ENCODE measurements around the gene AGPAT3.

AGPAT3 gene

DNA sequence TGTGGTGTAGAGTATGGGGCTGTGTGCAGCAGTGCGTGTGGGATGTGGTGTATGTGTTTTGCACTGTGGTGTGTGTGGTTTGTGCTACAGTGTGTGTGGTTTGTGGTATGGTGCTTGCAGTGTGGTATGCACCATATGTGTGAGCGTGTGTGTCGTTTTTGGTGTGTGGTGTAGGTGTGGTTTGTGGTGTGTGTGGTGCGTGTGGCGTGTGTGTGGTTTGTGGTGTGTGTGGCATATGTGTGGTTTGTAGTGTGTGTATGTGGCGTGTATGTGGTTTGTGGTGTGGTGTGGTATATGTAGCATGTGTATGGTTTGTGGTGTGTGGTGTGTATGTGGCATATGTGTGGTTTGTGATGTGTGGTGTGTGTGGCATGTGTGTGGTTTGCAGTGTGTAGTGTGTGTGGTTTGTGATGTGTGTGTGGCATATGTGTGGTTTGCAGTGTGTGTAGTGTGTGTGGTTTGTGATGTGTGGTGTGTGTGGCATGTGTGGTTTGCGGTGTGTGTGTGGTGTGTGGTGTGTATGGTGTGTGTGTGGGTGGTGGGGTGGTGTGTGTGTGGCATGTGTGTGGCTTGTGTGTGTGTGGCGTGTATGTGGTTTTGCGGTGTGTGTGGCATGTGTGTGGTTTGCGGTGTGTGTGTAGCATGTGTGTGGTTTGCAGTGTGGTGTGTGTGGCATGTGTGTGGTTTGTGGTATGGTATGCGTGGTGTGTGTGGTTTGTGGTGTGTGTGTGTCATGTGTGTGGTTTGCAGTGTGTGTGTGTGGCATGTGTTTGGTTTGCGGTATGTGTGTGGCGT is 93.5 kb downstream of the AGPAT3 start:
- no peak for DNase-seq

DNA sequence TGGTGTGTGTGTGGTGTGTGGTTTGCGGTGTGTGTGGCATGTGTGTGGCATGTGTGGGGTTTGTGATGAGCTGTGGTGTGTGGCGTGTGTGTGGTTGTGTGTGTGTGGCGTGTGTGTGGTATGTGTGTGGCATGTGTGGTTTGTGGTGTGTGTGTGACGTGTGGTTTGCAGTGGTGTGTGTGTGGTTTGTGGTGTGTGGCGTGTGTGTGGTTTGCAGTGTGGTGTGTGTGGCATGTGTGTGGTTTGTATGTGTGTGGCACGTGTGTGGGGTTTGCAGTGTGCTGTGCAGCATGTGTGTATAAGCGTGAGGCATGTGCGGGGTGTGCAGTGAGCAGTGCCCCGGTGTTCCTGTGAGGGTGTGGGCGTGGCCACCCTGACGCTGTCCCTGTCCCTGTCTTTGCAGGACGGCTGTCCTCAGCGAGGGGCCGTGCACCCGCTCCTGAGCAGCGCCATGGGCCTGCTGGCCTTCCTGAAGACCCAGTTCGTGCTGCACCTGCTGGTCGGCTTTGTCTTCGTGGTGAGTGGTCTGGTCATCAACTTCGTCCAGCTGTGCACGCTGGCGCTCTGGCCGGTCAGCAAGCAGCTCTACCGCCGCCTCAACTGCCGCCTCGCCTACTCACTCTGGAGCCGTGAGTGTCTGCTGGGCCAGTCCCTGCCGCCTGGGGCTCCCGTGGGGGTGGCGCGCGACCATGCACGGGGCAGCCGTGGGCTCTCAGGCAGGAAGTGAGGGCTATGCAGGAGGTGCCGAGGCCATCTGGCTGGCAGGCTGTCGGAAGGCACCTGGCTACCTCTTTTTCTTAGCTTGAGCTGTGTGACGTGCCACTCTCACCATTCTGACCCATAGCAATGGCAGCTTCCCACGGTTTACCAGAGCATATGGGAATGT is 94.5 kb downstream of the AGPAT3 start:
- no peak for DNase-seq

DNA sequence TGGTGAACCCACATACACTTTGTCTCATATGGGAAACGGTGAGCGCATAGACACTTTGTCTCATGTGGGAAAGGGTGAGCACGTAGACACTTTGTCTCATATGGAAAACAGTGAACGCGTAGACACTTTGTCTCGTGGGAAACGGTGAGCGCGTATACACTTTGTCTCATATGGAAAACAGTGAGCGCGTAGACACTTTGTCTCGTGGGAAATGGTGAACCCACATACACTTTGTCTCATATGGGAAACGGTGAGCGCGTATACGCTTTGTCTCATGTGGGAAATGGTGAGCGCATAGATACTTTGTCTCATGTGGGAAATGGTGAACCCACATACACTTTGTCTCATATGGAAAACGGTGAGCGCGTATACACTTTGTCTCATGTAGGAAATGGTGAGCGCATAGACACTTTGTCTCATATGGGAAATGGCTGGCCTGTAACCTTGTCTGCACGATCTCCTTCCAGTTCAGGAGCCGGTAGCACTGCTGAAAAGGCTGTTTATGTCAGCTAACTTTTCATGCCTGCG is 96.4 kb downstream of the AGPAT3 start:
- DNase-seq: no peak

DNA sequence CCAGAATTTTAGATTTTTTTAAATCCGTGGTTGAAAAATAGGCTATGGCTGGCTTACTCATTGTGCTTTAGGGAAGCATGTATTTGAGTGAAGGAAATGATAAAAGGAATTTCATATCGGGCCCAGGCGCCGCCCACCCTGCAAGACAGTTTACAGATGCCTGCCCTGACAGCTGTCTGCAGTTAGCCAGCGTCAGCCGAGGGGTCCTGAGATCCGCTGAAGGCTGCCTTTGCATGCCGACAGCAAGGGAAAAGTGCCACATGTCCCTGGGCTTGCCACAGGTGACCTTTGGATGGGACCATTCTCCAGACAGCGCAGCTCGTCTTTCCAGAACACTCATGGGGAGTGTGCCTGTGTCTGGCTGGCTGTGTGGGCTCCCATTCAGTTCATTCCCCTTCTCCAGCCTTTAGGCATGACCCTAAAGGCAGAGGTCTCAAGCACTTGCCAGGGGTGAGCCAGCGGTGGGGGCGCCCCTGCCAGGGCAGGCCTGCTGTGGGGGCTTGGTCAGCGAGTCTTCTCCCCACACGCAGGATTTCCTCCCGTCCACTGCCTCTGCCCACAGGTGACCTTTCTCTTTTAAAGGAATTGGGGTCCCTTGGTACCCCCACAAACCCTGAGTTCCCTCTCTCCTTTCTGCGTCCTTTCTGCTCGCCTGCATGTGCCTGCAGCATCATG is 101.0 kb downstream of the AGPAT3 start:
- DNase-seq: no peak

DNA sequence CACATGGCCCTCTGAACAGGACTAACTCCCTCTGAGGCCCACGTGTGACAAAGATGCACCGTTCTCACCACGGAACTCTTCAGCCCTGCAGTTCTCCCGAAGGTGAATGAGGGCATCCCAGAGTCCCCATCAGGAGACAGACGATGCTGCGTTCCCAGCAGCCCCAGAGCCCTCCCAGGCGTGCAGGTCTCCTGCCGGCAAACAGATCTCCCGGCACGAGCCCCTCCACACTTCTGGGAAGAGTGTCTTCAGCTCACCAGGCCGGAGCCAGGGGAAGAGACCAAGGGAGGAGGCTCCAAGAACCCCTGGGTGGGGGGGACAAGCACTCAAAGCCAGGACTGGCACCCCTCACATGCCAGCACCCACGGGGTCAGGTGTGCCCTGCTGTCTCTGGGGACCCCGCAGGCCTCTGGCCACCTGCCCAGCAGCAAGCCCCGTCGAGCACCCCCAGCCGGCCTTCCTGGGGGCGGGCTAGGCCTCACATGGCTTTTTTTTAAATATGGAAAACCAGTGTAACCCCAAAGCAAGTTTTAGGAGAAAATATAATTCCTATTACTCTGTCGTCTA is 102.0 kb downstream of the AGPAT3 start:
- DNase-seq: no peak

DNA sequence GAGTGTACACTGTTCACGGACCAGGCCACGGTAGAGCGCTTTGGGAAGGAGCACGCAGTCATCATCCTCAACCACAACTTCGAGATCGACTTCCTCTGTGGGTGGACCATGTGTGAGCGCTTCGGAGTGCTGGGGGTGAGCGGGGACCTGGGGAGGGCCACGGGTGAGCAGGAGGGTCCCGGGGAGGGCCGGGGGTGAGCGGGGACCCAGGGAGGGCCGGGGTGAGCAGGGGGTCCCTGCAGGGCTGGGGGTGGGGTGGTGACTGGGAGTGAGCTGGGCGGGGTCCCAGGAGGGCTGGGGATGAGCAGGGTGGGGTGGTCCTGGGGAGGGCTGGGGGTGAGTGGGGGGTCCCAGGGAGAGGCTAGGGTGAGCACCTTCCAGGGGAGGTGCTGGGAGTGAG is 103.0 kb downstream of the AGPAT3 start:
- no peak for DNase-seq

DNA sequence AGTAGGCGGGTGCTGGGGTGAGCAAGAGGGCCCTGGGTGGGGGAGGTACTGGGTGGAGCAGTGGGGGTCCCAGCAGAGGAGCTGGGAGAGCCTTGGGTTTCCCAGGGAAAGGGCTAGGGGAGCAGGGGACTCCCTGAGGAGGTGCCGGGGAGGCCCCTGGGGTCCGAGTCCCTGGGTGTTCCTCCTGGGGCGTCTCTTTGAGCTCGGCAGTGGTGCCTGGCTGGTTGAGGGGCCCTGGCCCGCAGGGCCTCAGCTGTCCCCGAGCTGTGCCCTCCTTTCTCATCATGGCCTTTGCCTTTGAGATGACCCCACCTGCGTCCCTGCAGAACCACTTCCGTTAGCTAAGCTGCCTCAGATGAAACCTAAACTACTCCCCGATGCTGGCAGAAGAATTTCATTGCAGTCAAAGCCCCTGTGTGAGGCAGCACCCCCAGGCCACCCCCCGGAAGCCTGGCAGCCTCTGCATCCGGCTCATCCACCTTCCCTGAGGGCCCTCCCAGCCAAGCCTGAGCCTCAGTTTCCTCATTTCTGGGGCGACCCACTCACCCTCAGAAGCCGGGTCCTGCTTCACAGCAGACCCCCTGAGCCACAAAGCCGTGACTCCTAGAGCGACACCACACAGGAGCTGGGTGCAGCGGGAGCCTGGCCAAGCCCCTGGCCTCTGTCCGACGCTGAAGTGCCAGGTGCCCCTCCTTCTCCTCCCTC is 103.5 kb downstream of the AGPAT3 start:
- DNase-seq: no peak

DNA sequence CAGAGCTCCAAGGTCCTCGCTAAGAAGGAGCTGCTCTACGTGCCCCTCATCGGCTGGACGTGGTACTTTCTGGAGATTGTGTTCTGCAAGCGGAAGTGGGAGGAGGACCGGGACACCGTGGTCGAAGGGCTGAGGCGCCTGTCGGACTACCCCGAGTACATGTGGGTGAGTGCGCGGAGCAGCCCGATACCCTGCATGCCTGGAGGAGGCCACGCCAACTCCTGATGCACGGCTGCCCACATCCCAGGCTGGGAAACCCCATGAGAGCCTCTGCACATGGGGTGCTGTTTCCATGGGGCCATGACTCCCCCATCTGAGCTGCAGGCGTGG is 104.1 kb downstream of the AGPAT3 start:
- DNase-seq: no peak

DNA sequence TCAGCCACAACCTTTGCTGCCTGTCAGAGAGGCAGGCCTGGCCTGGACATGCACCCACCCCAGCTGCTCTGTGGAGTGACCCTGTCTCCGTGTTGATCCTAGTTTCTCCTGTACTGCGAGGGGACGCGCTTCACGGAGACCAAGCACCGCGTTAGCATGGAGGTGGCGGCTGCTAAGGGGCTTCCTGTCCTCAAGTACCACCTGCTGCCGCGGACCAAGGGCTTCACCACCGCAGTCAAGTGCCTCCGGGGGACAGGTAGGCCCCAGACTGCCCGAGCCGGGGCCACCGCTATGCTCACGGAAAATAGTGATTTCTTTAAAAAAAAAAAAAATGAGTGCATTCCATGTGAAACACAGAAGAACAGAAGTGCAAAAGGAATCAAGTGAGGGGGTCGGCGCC is 105.5 kb downstream of the AGPAT3 start:
- peak; percentile 35 for DNase-seq

DNA sequence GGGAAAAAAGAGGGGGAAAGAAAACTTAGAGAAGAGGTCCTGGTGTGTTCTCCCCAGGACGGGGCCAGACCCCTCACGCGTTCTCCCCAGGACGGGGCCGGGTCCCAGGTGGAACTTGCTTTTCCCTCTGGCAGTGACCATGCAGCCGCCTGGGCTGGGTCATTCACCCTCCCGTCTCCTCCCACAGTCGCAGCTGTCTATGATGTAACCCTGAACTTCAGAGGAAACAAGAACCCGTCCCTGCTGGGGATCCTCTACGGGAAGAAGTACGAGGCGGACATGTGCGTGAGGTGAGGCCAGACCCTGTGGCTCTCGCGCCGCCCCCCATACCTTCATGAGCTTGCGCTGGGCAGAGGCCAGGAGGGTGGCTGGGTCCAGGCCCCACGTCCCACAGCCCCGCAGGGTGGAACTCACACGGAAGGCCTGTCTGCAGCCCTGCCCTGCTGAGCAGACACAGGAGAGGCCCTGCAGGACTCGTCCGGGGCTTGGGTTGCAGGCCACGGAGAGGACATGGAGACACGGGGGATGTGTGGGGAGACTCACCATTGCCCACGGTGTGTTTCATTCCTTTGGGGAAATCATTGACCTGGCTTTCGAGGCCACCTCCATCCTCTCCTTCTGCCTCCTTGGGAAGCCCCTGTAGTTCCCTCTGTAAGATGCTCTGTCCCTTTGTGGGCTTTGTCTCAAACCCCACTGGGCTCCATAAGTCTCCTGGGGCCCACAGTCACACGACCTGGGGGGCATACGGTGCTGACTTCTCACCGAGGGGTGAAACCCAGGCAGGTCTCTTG is 106.4 kb downstream of the AGPAT3 start:
- no peak for DNase-seq

DNA sequence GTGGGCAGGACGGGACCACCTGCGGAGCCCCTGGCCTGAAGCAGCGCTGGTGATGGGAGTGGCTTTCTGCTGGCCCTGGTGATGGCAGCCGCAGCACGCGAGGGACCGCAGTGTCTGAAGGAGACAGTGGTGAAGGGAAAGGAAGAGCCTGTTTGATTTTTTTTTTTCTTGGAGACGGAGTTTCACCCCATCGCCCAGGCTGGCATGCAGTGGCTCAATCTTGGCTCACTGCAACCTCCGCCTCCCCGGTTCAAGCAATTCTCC is 106.9 kb downstream of the AGPAT3 start:
- no peak for DNase-seq

DNA sequence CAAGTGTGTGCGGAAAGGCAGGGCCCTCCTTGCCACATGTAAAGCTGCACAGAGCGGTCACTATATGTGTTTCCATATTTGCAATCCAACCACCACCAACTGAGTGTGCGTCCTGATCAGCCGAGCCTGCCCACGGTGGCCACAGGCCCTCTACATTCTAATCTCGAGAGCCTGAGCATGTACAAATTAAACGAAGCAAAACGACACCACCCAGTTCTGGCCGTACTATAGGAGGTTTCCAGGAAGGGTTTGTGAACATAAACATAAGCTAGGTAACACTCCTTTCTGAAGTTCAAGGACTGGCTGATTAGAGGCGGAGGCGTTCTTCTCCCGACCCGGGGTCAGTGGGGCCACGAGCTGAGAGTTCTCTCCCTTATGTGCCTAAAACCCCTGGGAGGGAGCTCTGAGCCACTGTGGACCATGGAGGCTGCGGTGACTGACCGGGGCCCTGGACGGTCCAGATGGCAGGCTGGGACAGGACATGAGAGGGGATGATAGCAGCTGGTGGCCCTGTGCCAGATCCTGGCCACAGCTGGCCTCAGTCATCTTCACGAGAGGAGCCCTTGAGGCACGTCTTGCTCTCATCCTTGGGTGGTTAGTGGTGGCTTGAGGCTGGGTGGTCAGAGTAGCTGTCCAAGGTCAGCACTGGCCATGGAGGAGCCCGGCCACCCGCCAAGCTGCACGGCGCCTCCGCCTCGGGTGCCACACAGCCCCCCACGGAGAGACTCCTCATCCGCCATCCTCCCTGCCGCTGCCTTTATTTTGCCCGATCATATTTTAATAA is 108.0 kb downstream of the AGPAT3 start:
- DNase-seq: peak; percentile 57

DNA sequence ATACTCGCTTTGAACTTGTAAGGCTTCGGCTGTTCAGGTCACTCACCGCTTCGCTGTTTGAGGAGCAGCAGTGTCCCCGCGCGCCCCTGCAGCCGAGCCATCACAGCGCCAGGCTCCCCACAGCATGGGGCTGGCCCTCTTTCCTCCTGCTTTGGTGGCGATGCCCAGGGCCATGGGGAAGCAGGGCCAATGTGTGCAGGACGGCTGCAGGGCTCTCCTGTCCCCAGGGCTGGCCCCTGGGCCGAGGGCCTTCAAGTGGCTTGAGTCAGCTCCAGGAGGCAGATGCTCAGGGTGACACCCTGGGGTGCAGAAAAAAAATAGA is 108.6 kb downstream of the AGPAT3 start:
- no peak for DNase-seq

DNA sequence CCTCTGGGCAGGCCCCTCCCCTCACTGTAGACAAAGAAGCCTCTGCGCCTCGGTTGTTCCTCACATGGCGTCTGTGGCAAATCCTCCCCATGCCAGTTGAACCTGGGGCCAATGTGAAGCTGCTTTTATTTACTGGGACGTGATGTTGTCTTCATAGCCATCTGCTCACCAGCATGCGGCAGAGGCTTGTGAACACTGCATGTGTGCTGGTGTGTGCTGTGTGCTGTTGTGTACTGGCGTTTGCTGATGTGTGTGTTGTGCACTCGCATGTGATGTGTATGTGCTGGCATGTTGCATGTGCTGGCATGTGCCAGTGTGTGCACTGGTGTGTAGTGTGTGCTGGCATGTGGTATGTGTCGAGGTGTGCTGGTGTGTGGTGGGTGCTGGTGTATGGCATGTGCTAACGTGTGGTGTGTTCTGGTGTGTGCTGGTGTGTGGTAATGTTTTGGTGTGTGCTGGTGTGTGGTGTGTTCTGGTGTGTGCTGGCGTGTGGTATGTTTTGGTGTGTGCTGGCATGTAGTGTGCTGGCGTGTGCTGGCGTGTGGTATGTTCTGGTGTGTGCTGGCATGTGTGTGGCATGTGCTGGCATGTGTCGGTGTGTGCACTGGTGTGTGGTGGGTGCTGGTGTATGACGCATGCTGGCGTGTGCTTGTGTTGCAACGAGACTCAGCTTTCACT is 109.9 kb downstream of the AGPAT3 start:
- no peak for DNase-seq

DNA sequence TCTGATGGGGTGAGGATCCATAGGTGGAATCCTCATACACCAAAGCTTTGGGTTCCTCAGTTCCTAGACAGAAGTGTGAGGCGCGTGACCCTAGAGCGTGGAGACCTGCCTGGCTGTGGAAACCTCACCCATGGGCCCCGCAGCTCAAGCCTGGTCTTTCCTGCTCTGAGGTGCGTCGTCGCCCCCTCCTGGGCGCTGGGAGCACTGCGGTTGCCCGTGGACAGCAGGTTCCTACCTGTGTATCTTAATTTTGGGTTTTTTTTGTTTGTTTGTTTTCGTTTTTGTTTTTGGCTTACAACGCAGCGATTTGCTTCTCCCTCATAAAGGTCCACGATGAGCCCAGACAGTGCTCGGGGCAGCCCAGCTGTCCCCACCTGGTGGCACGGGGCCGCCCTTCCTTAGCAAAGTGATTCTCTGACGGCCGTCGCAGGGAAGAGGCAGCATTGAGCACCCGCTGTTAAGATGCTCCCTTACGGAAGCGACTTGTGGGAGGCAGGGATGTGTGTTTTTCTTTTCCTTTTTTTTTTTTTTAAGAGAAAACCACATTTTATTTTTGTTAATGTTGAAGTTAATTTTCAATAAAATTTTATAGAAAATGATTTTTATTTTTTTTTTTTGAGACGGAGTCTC is 110.6 kb downstream of the AGPAT3 start:
- DNase-seq: peak; percentile 63

DNA sequence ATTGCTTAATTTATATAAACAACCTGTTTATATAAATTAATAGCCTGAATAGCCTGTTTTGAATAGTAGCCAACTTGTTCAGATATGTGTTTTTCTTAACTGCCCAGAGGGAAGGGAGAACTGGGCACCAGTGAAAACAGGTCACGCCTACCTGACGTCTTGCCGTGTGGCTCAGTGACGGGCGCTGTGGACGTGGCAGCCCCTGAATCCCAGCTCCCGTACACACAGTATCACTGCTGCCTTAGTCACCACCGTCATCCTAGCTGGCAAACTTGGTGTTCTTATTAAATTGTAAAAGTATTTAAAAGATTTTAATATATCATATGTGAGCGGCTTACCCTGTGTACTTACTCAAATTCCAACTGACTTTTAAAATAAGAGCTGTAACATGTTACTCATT is 111.6 kb downstream of the AGPAT3 start:
- no peak for DNase-seq

DNA sequence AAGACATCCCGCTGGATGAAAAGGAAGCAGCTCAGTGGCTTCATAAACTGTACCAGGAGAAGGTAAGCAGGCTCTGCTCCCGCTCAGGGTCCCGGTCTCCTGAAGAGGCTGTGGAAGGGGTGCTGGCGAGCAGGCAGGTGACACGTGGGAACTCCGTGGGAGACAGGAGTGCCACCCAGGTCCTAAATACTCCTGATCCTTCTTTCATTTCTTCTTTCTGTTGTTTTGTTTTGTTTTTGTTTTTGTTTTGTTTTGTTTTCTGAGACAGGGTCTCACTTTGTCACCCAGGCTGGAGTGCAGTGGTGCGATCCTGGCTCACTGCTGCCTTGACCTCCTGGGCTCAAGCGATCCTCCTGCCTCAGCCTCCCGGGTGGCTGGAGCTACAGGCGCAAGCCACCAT is 113.0 kb downstream of the AGPAT3 start:
- no peak for DNase-seq

DNA sequence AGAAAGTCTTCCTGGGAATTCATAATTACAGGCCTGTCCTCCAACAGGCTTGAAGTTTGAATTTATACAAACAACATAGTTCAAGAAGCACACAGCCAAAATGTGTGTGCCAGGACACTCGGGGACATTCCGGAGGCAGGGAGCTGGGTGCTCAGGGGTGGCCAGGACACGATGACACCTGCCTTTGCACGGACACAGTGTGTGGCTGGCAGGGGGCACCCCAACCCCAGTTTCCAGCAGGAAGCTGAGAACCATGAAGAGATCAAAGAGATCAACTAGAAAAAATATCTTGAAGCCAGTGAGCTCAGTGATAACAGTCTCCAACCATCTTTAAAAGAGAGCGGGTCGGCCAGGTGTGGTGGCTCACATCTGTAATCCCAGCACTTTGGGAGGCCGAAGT is 114.6 kb downstream of the AGPAT3 start:
- no peak for DNase-seq

DNA sequence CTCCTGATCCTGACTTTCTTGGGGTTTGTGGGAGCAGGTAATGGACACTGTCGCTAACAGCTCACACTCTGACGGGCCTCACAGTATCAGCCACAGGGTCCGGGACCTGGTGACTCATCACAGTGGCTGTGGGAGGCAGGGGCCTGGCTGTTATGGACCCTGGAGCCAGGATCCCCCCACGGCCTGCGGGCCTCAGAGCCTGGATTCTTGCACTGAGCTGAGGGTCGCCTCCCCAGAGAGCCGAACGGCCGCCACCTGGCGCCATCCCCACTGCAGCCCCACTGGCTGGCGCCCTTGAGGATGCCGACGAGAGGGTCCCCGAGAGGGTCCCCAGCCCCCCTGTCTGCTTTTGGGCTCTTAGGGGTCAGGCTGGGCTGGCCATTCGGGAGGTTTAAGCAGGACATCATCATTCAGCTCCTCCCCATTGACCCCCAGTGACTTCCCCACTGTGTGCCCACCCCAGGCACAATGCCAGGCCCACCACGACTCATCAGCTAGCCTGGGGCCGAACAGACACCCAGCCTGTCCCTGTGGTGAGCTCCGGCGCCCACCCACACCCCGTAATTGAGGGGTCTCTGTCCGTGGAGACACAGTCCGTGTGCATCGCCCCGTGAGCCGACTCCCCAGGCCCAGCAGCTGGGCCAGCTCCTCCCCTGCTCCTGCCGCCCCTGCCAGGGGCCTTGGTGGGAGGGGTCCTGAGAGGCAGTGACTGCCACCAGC is 116.3 kb downstream of the AGPAT3 start:
- no peak for DNase-seq

DNA sequence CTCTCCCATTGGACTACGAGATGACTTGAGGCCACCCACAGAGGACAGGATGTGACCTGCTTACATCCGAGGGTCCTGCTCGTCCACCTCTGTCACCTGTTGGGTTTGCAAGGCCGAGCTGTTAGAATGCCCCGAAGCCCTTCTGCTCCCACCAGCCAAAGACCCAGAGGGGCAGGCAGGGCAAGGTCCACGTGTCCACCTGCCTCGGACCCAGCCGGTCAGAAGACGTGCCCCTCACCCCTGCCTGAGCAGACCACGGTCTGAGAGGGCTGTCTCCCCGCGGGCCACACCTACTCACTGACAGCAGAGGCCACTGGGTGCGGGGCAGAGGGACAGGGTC is 116.8 kb downstream of the AGPAT3 start:
- no peak for DNase-seq
